ENCODE results near the gene OVOL3. TPM values are rescaled to one million over a fixed set of nuclear protein-coding genes. Genes with fewer than 3 reads are reported as not detected.
"Not testable (repeated sequence)": the region's sequence is repeated elsewhere in the genome, so short reads cannot be mapped to it uniquely, and the experiment has no call there.

The OVOL3 gene
- polyA plus RNA-seq, 10 donors, result not detected

DNA sequence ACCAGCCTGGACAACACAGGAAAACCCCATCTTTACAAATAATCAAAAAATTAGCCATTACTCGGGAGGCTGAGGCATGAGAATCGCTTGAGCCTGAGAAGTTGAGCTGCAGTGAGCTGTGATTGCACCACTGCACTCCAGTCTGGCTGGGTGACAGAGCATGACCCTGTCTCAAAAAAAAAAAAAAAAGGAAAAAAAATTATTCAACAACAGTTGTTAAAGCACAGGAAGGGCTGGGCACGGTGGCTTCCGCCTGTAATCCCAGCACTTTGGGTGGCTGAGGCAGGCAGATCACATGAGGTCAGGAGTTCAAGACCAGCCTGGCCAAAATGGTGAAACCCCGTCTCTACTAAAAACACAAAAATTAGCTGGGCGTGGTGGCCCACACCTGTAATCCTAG is 20.3 kb downstream of the OVOL3 start:
- not testable (repeated sequence) for DNase-seq

DNA sequence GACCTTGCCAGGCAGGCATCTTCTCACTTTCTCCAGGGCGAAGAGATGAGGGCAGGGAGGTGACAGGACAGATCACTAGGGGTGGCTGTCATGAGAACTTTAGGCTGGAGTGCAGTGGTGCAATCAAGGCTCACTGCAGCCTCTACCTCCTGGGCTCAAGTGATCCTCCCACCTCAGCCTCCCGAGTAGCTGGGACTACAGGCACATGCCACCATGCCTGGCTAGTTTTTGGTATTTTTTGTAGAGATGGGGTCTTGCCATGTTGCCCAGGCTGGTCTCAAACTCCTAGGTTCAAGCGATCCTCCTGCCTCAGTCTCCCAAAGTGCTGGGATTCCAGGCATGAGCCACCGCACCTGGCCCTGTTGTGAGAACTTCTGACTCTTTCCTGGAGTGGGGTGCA is 23.9 kb downstream of the OVOL3 start:
- not testable (repeated sequence) for DNase-seq

DNA sequence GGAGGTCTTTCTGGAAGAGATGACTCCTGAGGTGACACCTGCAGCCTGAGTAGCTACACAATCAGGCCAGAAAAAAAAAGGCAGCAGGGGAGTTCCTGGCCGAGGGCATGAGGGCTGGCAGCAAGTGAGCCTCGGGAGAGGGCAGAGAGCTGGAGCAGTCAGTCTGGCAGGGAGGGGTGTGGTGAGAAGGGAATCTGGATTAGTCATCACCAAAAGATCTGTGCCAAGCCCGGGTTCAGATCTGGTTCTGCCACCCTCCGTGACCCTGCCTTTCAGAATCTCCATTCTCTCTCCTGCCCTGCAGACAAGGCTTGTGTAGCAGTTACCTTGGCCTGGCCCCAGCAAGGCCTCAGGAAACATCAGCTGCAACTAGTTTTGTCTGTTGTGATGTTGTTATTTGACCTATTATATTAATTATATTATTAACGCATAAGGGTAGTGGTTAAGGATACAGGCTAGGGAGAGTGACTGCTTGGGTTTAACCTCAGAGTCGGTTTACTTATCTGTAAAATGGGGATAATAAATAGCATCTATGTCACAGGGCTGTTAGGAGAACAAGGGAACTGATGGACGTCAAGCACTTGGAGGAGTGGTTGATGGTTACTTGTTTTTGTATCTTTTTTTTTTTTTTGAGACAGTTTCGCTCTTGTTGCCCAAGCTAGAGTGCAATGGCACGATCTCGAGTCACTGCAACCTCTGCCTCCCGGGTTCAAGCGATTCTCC is 26.2 kb downstream of the OVOL3 start:
- DNase-seq, result no peak

DNA sequence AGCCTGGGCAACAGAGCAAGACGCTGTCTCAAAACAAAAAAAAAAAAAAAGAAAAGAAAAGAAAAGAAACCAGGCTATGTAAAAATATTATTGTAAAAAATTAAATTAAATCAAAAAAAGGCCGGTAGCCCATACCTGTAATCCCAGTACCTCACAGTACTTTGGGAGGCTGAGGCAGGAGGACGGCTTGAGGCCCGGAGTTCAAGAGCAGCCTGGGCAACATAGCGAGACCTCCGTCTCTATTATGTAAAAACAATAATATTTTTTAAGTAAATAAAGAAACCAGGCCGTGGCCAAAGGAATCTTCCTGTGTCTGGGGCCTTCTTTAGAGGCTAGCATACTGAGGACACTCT is 28.2 kb downstream of the OVOL3 start:
- no peak for DNase-seq

DNA sequence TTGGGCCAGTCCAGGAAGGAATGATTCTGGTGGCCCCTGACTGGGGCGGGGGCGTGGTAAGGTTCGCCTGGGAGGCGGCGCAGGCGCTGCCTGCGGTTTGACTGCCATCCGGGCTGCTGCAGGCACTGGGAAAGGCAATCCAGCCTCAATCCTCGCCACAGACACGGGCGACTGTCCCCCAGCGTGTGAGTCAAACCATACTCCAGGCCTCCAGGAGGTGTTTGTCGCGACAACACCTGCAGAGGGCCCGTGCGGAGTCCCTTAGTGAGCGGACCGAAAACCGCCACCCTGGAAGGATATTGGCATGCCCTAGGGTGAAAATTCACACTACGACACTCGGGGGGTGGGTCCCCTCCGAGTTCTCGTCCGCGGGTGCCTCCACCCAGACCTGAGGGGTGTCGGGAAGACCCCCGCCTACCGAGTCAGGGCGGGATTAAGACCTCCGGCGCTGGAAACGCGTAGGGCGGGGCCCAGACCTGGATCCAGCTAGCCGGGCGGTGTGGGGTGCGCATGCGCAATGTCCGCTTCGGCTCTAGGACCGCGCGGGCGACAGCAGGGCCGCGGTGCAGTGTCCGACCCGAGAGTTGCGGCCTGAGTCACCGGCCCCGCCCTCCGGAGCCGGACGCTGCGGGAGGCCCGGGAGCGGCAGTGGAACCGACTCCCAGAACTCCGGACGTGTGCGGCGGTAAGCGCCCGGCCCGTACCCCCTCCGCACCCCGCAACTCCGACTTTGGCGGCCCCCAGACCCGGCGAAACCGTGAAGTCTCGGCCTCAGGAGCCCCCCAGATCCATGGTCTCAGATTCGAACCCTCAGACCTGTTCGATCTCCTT is 28.7 kb downstream of the OVOL3 start, which contains the start of gene CAPNS1:
TSS of gene CAPNS1 (plus strand) at position 594 of the 831 bp plus-strand sequence. CDS start 946 bp downstream, outside the sequence.
- peak; percentile 97 to 99 (median 99) for DNase-seq

- peak; percentile 56 to 80 (median 59) for DNase-seq
These were observed 29.5 kb downstream of the OVOL3 start for GRCh38 chr19:36140304-36141038.

- peak; percentile 74 to 81 (median 79) for DNase-seq
These were observed 30.3 kb downstream of the OVOL3 start for GRCh38 chr19:36141039-36141927.

DNA sequence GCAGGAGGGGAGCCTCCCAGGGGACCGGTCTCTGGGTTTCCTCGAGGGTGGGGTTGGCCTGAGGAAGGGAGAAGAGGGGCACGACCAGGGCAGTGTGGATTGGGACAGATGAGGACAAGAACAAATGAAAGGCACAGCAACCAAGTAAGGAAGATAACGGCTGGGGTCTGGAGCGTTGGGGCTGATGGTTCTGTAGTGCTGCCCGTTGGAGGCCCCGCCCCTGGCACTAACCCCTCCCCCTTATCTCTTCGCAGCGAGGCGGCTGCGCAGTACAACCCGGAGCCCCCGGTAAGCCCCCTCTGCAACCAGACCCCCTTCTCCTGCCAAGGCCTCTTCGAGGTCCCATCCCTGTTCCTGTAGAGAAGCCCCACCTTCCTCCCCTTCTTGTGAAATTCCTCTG is 31.1 kb downstream of the OVOL3 start:
- no peak for DNase-seq

- no peak for DNase-seq
These were observed 31.6 kb downstream of the OVOL3 start for GRCh38 chr19:36142496-36142895.

GRCh38 chr19:36144624-36145023 is 33.7 kb downstream of the OVOL3 start:
- DNase-seq, result no peak

DNA sequence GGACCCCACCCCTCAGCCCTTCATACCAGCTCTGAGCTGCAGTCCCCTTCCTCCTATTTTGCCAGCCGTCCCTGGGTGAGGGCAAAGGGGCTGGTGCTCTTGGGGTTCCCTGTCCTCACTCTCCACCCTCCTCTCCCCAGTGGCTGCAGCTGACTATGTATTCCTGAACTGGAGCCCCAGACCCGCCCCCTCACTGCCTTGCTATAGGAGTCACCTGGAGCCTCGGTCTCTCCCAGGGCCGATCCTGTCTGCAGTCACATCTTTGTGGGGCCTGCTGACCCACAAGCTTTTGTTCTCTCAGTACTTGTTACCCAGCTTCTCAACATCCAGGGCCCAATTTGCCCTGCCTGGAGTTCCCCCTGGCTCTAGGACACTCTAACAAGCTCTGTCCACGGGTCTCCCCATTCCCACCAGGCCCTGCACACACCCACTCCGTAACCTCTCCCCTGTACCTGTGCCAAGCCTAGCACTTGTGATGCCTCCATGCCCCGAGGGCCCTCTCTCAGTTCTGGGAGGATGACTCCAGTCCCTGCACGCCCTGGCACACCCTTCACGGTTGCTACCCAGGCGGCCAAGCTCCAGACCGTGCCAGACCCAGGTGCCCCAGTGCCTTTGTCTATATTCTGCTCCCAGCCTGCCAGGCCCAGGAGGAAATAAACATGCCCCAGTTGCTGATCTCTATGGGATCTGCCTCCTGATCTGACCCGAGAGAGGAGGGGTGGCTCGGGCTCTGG is 38.9 kb downstream of the OVOL3 start:
- no peak for DNase-seq

GRCh38 chr19:36150586-36150985 is 39.6 kb downstream of the OVOL3 start:
- DNase-seq, result no peak

- DNase-seq, result peak; percentile 36 to 89 (median 73)
These were observed 40.4 kb downstream of the OVOL3 start for GRCh38 chr19:36151144-36152018.

- DNase-seq, result no peak
These were observed 41.0 kb downstream of the OVOL3 start for GRCh38 chr19:36152019-36152351.

- DNase-seq, result peak; percentile 79 to 91 (median 84)
These were observed 41.6 kb downstream of the OVOL3 start, which contains the start of gene COX7A1 for GRCh38 chr19:36152352-36153091. TSS of gene COX7A1 (minus strand) at chr19:36152447. CDS start at chr19:36152407, 40 bp downstream.

GRCh38 chr19:36153126-36153525 is 42.2 kb downstream of the OVOL3 start:
- DNase-seq, result no peak

- DNase-seq, result no peak
These were observed 50.1 kb downstream of the OVOL3 start for GRCh38 chr19:36160821-36161596.

Data from muscle of back (tissue), 11 donors.